Calu3 (cell line): Measurements from ENCODE around the gene NR3C1. TPM values are rescaled to one million over a fixed set of nuclear protein-coding genes. Genes with fewer than 3 reads are reported as not detected.

Source experiments
- BruUV-seq: library from RNA; stranded (reverse); fragments of 400-500 nt; replicated peaks from 2 replicates; lab custom pipeline; 2021; lab: Mats Ljungman, UMichigan
- CTCF ChIA-PET: fragments of 300-600 bp; sonication (Branson Sonifier 250); formaldehyde crosslinking; loops from one replicate; lab custom pipeline; 2022; ENCODE audit warnings: antibody characterized with exemption; lab: Charles Lee
- DNase-seq: peaks from one replicate; pipeline ENCODE4 v3.0.0; 2022
- H3K27ac Mint-ChIP-seq: one replicate; pipeline ENCODE4 v1.8.0; 2022; ENCODE audit warnings: mixed read lengths; ENCODE audit not compliant: unreplicated experiment
- H3K27me3 Mint-ChIP-seq: one replicate; pipeline ENCODE4 v1.8.0; 2022; ENCODE audit warnings: mixed read lengths; ENCODE audit not compliant: unreplicated experiment
- H3K36me3 Mint-ChIP-seq: one replicate; pipeline ENCODE4 v1.8.0; 2022; ENCODE audit warnings: mild to moderate bottlenecking, moderate library complexity, mixed read lengths; ENCODE audit not compliant: insufficient read depth, unreplicated experiment
- H3K4me1 Mint-ChIP-seq: one replicate; pipeline ENCODE4 v1.8.0; 2022; ENCODE audit warnings: mild to moderate bottlenecking, low read depth, mixed read lengths; ENCODE audit not compliant: unreplicated experiment
- H3K4me3 Mint-ChIP-seq: one replicate; pipeline ENCODE4 v1.8.0; 2022; ENCODE audit warnings: mild to moderate bottlenecking, low read depth, moderate library complexity, mixed read lengths; ENCODE audit not compliant: unreplicated experiment
- H3K9me3 Mint-ChIP-seq: one replicate; pipeline ENCODE4 v1.8.0; 2022; ENCODE audit warnings: low read depth, mixed read lengths; ENCODE audit not compliant: unreplicated experiment
- intact Hi-C: fragments of 100-400 bp; cut with micrococcal nuclease; formaldehyde crosslinking; loops from one replicate; pipeline ENCODE4 v1.10.0; 2022; ENCODE audit not compliant: unreplicated experiment
- total RNA-seq: library from RNA; stranded (reverse); gene quantifications from 2 replicates; pipeline ENCODE4 v1.2.3, GENCODE V29; 2022
- TF ChIP-seq, protein P1 (sequence below): fragments of 200-600 bp; IDR thresholded peaks from one replicate; pipeline ENCODE4 v1.8.0; 2022; ENCODE audit warnings: antibody characterized with exemption; ENCODE audit not compliant: unreplicated experiment

NR3C1 gene
- total RNA-seq, 1 experiment from 2014 or later, result 63.1 TPM

DNA sequence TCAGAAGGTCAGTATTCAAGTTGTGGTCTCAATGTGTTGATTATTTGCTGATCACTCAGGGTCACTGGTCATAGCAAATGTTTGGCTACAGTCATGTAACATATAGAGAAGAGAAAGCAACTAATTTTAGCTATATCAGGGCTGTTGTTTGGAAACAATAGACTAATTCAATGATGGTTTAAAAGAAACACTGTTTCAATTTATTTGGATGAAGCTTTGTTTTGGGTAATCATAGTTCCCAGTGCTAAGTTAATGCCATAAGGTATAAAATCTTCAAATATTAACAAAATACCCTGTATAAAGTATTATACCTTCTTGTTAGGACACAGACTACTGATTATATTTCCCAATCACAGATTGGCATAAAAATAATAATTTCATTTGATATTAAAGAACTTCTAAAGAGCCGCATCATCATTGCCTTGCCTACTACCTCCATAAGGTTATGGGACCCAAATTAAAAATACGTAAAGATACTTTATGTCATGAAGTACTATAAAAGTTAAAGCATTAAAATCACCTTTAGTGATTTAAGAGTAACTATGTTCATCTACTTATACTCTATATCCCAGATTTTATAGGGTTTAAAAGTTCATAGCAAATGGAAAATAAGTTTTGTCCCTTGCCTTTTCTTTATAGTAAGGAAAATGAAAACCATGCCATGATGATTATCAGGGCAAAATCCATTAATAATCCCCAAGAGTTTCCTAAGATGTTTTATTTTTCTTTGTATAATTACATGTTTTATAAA is 6.0 kb downstream of the NR3C1 start:
- Mint-ChIP-seq H3K36me3 (peaks cover 55% of the 10 kb centered on the region), H3K4me3 (peak overlapping the region; percentile 60), H3K27ac (peak overlapping the region; percentile 68), H3K4me1 (peaks cover 39% of the 10 kb centered on the region), H3K9me3 (no peaks in the 10 kb centered on the region), H3K27me3 (no peaks in the 10 kb centered on the region)
- DNase-seq, result no peak
- CTCF ChIA-PET, result no interaction called here
- BruUV-seq, result no TSS peak
- TF ChIP-seq, protein P1, sequence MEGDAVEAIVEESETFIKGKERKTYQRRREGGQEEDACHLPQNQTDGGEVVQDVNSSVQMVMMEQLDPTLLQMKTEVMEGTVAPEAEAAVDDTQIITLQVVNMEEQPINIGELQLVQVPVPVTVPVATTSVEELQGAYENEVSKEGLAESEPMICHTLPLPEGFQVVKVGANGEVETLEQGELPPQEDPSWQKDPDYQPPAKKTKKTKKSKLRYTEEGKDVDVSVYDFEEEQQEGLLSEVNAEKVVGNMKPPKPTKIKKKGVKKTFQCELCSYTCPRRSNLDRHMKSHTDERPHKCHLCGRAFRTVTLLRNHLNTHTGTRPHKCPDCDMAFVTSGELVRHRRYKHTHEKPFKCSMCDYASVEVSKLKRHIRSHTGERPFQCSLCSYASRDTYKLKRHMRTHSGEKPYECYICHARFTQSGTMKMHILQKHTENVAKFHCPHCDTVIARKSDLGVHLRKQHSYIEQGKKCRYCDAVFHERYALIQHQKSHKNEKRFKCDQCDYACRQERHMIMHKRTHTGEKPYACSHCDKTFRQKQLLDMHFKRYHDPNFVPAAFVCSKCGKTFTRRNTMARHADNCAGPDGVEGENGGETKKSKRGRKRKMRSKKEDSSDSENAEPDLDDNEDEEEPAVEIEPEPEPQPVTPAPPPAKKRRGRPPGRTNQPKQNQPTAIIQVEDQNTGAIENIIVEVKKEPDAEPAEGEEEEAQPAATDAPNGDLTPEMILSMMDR, result no peak
- intact Hi-C loops, result loop anchor here (1.0 to 10.0 kb wide), 5 partner anchors 95 to 747 kb away; no protein-coding TSS in a partner anchor

DNA sequence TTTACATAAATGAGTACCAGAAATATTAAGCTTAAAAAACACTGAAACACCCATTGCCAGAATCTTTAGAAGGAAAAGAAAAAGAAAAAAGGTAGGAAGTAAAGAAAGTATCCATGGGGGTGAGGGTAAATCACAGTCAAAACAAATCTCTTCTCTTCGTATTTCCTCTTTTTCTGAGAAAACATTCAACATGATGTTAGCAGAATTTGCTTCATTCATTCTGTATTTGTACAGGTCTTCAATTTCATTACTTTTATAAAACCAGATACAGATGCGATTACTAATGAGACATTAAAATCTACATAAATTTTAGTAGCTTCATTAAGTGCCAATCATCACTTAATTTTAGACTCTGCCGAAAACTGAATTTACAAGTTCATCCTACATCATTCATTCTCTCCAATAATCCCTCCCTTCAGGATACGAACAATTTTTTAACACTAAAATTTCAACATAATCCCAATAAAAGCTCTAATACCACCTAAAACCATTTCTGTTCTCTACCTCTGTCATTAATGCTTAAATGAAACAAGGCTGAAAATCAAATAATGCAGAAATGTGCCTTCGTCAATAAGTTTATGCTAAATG is 7.0 kb downstream of the NR3C1 start:
- H3K27ac Mint-ChIP-seq, result peak overlapping the region; percentile 25
- CTCF ChIA-PET, result interaction anchor here (0.8 kb wide), 1 partner anchor 263 kb away, joined by 3 read pairs; no protein-coding TSS in a partner anchor

DNA sequence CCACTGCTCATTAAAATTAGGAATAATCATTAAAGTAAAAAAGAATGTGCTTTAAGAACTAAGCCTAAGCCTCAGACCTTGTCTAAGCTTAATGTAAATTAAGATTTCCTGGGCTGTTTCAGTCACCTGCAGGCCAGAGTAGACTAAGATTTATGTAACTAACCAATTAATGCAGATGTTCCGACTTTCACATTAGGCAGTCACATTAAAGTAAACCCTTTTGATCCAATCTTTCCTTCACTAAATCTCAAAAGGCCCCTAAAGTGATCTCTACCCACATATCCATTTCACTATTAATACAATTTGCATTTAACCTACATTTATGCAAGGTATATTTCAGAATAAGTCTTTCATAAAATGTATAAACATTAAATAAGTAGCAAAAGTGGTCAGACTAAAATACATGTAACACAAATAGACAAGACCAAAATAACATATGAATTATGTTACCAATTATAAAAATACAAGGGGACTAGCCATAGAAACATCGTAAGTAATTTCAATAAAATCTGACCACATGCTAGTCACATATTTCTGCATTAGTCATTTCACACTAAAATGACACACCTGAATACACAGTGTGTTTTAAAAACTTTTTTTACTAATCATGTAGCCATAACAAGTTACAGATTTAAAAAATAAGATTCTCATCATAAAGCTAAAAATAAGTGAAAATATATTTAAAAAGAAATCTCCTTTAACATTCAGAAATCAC is 7.7 kb downstream of the NR3C1 start:
- intact Hi-C loops, result loop anchor here (5.0 to 10.0 kb wide), 4 partner anchors 93 to 749 kb away; no protein-coding TSS in a partner anchor
- peaks cover 31% of the 10 kb centered on the region for H3K4me1 Mint-ChIP-seq
- H3K9me3 Mint-ChIP-seq, result no peaks in the 10 kb centered on the region
- peaks cover 38% of the 10 kb centered on the region for H3K36me3 Mint-ChIP-seq
- no peak for DNase-seq
- BruUV-seq, result no TSS peak
- CTCF ChIA-PET, result interaction anchor here (0.8 kb wide), 1 partner anchor 264 kb away, joined by 3 read pairs; no protein-coding TSS in a partner anchor
- TF ChIP-seq, protein P1, result no peak
- peak overlapping the region; percentile 60 for H3K4me3 Mint-ChIP-seq
- H3K27me3 Mint-ChIP-seq, result no peaks in the 10 kb centered on the region
- H3K27ac Mint-ChIP-seq, result peak overlapping the region; percentile 25

More for the DNA sequence above, 7.0 kb downstream of the NR3C1 start:
- no TSS peak for BruUV-seq
- H3K4me1 Mint-ChIP-seq, result peaks cover 37% of the 10 kb centered on the region
- intact Hi-C loops, result loop anchor here (5.0 to 10.0 kb wide), 4 partner anchors 94 to 748 kb away; no protein-coding TSS in a partner anchor
- peak overlapping the region; percentile 60 for H3K4me3 Mint-ChIP-seq
- TF ChIP-seq, protein P1, result no peak
- H3K9me3 Mint-ChIP-seq, result no peaks in the 10 kb centered on the region
- DNase-seq, result no peak
- no peaks in the 10 kb centered on the region for H3K27me3 Mint-ChIP-seq
- H3K36me3 Mint-ChIP-seq, result peaks cover 45% of the 10 kb centered on the region

DNA sequence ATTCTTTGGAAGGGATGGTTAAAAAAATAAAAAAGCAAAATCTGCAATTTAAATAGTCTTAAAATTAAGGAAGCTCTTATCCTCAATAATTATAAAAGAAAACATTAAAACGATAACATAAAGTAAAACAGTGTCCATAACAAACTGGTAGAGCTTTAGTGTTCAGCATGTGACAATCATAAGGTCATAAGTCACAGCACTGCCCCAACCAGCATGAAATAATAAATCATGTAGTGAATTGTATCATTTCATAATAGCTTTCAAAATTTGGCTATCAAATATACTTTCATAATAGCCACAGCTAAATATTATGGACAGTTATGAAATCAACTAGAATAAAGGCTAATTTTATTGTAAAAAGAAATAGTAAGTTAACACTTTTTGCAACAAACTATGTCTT is 10.0 kb downstream of the NR3C1 start:
- no peaks in the 10 kb centered on the region for H3K27me3 Mint-ChIP-seq
- H3K4me3 Mint-ChIP-seq, result no peak overlapping the region
- H3K36me3 Mint-ChIP-seq, result peaks cover 21% of the 10 kb centered on the region
- DNase-seq, result no peak
- TF ChIP-seq, protein P1, result no peak
- peaks cover 15% of the 10 kb centered on the region for H3K4me1 Mint-ChIP-seq
- CTCF ChIA-PET, result no interaction called here
- no TSS peak for BruUV-seq
- H3K27ac Mint-ChIP-seq, result peak overlapping the region; percentile 23
- H3K9me3 Mint-ChIP-seq, result no peaks in the 10 kb centered on the region
- intact Hi-C loops, result loop anchor here (10.0 kb wide), 2 partner anchors 149 to 751 kb away; no protein-coding TSS in a partner anchor
